PC-9 (cell line): ENCODE measurements around the gene DDRGK1. TPM values are rescaled to one million over a fixed set of nuclear protein-coding genes. Genes with fewer than 3 reads are reported as not detected.

Source experiments
- BruUV-seq: library from RNA; stranded (reverse); fragments of 400-500 nt; replicated peaks from 2 replicates; lab custom pipeline; 2021; lab: Mats Ljungman, UMichigan
- CTCF ChIA-PET: fragments of 300-600 bp; sonication (Branson Sonifier 250); formaldehyde crosslinking; loops from one replicate; lab custom pipeline; 2022; ENCODE audit warnings: antibody characterized with exemption; lab: Charles Lee
- POLR2A ChIA-PET: fragments of 300-600 bp; sonication (Branson Sonifier 250); formaldehyde crosslinking; loops from one replicate; lab custom pipeline; 2022; ENCODE audit warnings: antibody characterized with exemption; ENCODE audit not compliant: unreplicated experiment; lab: Charles Lee
- DNase-seq, 2 experiments: peaks; one replicate each; pipeline versions ENCODE4 v3.0.0 to v3.0.0-alpha.2; 2015 to 2022; ENCODE audit warnings: mixed read lengths in 1 of 2
- H2AFZ ChIP-seq: fragments of 200-600 bp; sonication (generic); 2 replicates; pipeline ENCODE4 v1.8.1; 2017; ENCODE audit warnings: antibody characterized with exemption
- H3F3A ChIP-seq: fragments of 200-600 bp; sonication (generic); 2 replicates; pipeline ENCODE4 v1.8.1; 2017; ENCODE audit warnings: antibody characterized with exemption, mild to moderate bottlenecking, low read depth; ENCODE audit not compliant: insufficient read depth
- H3K27ac ChIP-seq: fragments of 200-600 bp; sonication (generic); 2 replicates; pipeline ENCODE4 v1.6.1; 2016; ENCODE audit warnings: mixed run types
- H3K27me3 ChIP-seq: fragments of 200-600 bp; sonication (generic); 2 replicates; pipeline ENCODE4 v1.6.1; 2016; ENCODE audit warnings: low read depth, mixed run types; ENCODE audit not compliant: insufficient read depth
- H3K36me3 ChIP-seq: fragments of 200-600 bp; sonication (generic); 2 replicates; pipeline ENCODE4 v1.6.1; 2016; ENCODE audit warnings: low read depth, mixed run types
- H3K4me1 ChIP-seq: fragments of 200-600 bp; sonication (generic); replicated peaks from 2 replicates; pipeline ENCODE4 v1.6.1; 2016; ENCODE audit warnings: mixed run types; ENCODE audit not compliant: insufficient read depth
- H3K4me2 ChIP-seq: fragments of 200-600 bp; sonication (generic); 2 replicates; pipeline ENCODE4 v1.6.1; 2017; ENCODE audit warnings: mixed run types
- H3K4me3 ChIP-seq: fragments of 200-600 bp; sonication (generic); 2 replicates; pipeline ENCODE4 v1.6.1; 2016; ENCODE audit warnings: mixed run types
- H3K79me2 ChIP-seq: fragments of 200-600 bp; sonication (generic); 2 replicates; pipeline ENCODE4 v1.6.1; 2017; ENCODE audit warnings: low read depth, mixed run types
- H3K9me2 ChIP-seq: fragments of 200-600 bp; sonication (generic); 2 replicates; pipeline ENCODE4 v1.8.1; 2017; ENCODE audit warnings: mild to moderate bottlenecking; ENCODE audit not compliant: insufficient read depth
- H3K9me3 ChIP-seq: fragments of 200-600 bp; sonication (generic); 2 replicates; pipeline ENCODE4 v1.8.1; 2016; ENCODE audit warnings: low read depth; ENCODE audit not compliant: insufficient read depth
- H4K20me1 ChIP-seq: fragments of 200-600 bp; sonication (generic); 2 replicates; pipeline ENCODE4 v1.8.1; 2017; ENCODE audit not compliant: insufficient read depth
- EZH2 ChIP-seq: fragments of 200-600 bp; sonication (generic); IDR thresholded peaks from 2 replicates; pipeline ENCODE4 v1.8.0; 2017; ENCODE audit warnings: antibody characterized with exemption, low read depth
- intact Hi-C: fragments of 100-400 bp; cut with micrococcal nuclease; formaldehyde crosslinking; loops from one replicate; pipeline ENCODE4 v1.10.0; 2022; ENCODE audit not compliant: unreplicated experiment
- total RNA-seq: library from RNA; stranded (reverse); gene quantifications from 2 replicates; pipeline ENCODE4 v1.2.3, GENCODE V29; 2021
- TF ChIP-seq, protein P1 (sequence below): fragments of 200-600 bp; sonication (generic); conservative IDR thresholded peaks from 2 replicates; pipeline ENCODE4 v1.6.1; 2017; ENCODE audit warnings: mixed run types, antibody characterized with exemption, mild to moderate bottlenecking, moderate library complexity

The DDRGK1 gene
- total RNA-seq, 1 experiment from 2014 or later = 70.4 TPM

DNA sequence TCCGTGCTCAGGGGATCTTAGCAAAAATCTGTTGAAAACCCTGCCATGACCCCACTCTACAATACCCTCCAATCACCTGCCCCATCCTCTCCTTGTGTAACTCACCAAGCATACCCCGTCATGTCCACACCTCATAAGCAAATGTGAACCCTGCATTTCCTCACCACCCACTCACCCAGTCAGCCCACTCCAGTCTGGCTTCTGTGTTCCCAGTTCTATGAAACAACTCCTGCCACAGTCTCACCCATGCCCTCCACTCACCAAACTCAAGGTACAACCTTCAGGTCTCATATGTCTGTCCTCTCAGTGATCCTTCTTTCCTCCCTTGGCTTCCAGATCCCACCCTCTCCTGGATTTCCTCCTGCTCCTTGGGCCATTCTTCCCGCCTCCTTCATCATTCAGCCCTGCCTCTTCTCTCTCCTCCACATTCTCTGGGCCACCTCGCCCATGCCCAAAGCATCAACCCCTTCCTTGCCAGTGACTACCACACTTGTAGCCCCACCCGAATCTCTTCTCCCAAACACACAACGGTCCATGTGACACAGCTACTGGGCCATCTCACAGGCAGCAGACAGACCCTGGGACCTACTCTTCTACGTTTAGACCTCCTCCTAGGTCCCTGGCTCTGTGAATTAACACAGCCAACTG is 8.8 kb downstream of the DDRGK1 start:
- no peak for DNase-seq
- H3K36me3 ChIP-seq = 0 out of 2 replicates have a peak, but pooled peaks cover 3% of the 10 kb centered on the region
- CTCF ChIA-PET = no interaction called here

DNA sequence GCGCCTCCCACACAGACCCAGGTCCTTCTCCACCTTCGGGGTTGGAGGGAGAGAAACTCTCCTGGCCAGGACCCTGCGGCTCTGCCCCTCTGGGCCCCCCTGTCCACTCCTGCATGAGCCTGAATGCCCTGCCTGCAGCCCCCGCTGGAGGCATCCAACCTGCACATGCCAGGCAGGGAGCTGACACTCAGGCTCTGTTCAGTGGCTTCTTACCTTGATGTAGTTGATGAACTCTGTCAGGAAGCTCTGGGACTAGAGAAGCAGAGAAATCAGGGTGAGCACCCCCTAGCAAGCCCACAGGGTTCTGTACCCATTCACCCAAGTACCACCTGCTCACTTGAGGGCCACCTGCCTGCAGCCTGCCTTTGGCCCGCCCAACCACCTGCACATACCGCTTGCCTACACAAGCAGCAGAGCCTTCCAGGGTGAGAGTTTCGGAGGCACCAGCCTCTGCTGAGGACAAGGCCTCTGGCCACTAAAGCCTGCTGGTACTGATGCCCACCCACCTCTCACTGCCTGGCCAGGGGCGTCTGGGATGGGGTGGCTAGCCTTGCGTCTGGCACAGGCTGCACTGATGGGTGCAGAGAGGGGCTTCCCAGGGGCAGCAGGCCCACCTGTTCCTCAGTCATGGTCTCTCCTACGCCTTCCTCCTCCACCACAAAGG is 9.7 kb downstream of the DDRGK1 start:
- CTCF ChIA-PET = no interaction called here
- POLR2A ChIA-PET = no interaction called here

More for the DNA sequence above, 8.8 kb downstream of the DDRGK1 start:
- no peaks in the 10 kb centered on the region for H3K4me1 ChIP-seq
- no peaks in the 10 kb centered on the region for H3K9me2 ChIP-seq
- no peak overlapping the region for H3K27ac ChIP-seq
- POLR2A ChIA-PET = no interaction called here
- H3K27me3 ChIP-seq = no peaks in the 10 kb centered on the region
- intact Hi-C loops = no loop called here
- no TSS peak for BruUV-seq
- H3K9me3 ChIP-seq = no peaks in the 10 kb centered on the region
- TF ChIP-seq, protein P1, sequence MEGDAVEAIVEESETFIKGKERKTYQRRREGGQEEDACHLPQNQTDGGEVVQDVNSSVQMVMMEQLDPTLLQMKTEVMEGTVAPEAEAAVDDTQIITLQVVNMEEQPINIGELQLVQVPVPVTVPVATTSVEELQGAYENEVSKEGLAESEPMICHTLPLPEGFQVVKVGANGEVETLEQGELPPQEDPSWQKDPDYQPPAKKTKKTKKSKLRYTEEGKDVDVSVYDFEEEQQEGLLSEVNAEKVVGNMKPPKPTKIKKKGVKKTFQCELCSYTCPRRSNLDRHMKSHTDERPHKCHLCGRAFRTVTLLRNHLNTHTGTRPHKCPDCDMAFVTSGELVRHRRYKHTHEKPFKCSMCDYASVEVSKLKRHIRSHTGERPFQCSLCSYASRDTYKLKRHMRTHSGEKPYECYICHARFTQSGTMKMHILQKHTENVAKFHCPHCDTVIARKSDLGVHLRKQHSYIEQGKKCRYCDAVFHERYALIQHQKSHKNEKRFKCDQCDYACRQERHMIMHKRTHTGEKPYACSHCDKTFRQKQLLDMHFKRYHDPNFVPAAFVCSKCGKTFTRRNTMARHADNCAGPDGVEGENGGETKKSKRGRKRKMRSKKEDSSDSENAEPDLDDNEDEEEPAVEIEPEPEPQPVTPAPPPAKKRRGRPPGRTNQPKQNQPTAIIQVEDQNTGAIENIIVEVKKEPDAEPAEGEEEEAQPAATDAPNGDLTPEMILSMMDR = no peak
- TF ChIP-seq EZH2 = no peak
- H4K20me1 ChIP-seq = no peaks in the 10 kb centered on the region
- no peak overlapping the region for H3K4me2 ChIP-seq
- no peak overlapping the region for H3K4me3 ChIP-seq
- H3F3A ChIP-seq = no peaks in the 10 kb centered on the region
- no peak overlapping the region for H2AFZ ChIP-seq
- no peaks in the 10 kb centered on the region for H3K79me2 ChIP-seq

GRCh38 chr20:3193806-3194616 is 10.5 kb downstream of the DDRGK1 start:
- H3K27ac ChIP-seq = no peak overlapping the region
- H3K4me1 ChIP-seq = no peaks in the 10 kb centered on the region
- H2AFZ ChIP-seq = no peak overlapping the region
- CTCF ChIA-PET = no interaction called here
- intact Hi-C loops = no loop called here
- H3K36me3 ChIP-seq = 0 out of 2 replicates have a peak, but pooled peaks cover 3% of the 10 kb centered on the region
- no peaks in the 10 kb centered on the region for H3F3A ChIP-seq
- BruUV-seq = no TSS peak
- no peaks in the 10 kb centered on the region for H3K9me2 ChIP-seq
- no peak for DNase-seq
- H3K27me3 ChIP-seq = no peaks in the 10 kb centered on the region
- H3K4me2 ChIP-seq = no peak overlapping the region
- no peaks in the 10 kb centered on the region for H3K79me2 ChIP-seq
- H3K4me3 ChIP-seq = no peak overlapping the region
- no peaks in the 10 kb centered on the region for H4K20me1 ChIP-seq
- no peaks in the 10 kb centered on the region for H3K9me3 ChIP-seq
- POLR2A ChIA-PET = no interaction called here
- TF ChIP-seq, protein P1 = no peak
- TF ChIP-seq EZH2 = no peak

More for the DNA sequence above, 9.7 kb downstream of the DDRGK1 start:
- no peak for DNase-seq
- H3K27ac ChIP-seq = no peak overlapping the region
- H3K9me3 ChIP-seq = no peaks in the 10 kb centered on the region
- H3K36me3 ChIP-seq = 0 out of 2 replicates have a peak, but pooled peaks cover 3% of the 10 kb centered on the region
- TF ChIP-seq EZH2 = no peak
- TF ChIP-seq, protein P1 = no peak
- H2AFZ ChIP-seq = no peak overlapping the region
- H3K4me1 ChIP-seq = no peaks in the 10 kb centered on the region
- H3K4me2 ChIP-seq = no peak overlapping the region
- H3K4me3 ChIP-seq = no peak overlapping the region
- no TSS peak for BruUV-seq
- no peaks in the 10 kb centered on the region for H4K20me1 ChIP-seq
- intact Hi-C loops = no loop called here
- H3F3A ChIP-seq = no peaks in the 10 kb centered on the region
- no peaks in the 10 kb centered on the region for H3K27me3 ChIP-seq
- H3K9me2 ChIP-seq = no peaks in the 10 kb centered on the region
- no peaks in the 10 kb centered on the region for H3K79me2 ChIP-seq
